Activated CD4-positive, alpha-beta T cell treated with anti-CD3 and anti-CD28 coated beads for 36 hours (primary cell): ENCODE results near the gene XRCC4. TPM values are rescaled to one million over a fixed set of nuclear protein-coding genes. Genes with fewer than 3 reads are reported as not detected.
A peak's percentile ranks its signal among the peaks of the same experiment; 100 is the strongest.

Experiments
- ATAC-seq: fragments of 200-7000 bp; cut with Tn5 transposase; one replicate; pipeline ENCODE4 v1.10.0; 2021; ENCODE audit warnings: mild to moderate bottlenecking, moderate library complexity
- CTCF ChIA-PET: fragments of 350-600 bp; sonication (Branson Sonifier 250); formaldehyde crosslinking; loops from one replicate; lab custom pipeline; 2021; ENCODE audit warnings: antibody characterized with exemption; lab: Charles Lee
- POLR2A ChIA-PET: fragments of 350-600 bp; sonication (Branson Sonifier 250); formaldehyde crosslinking; loops from one replicate; lab custom pipeline; 2021; ENCODE audit warnings: antibody characterized with exemption, inconsistent platforms; lab: Charles Lee
- DNase-seq: peaks from one replicate; pipeline ENCODE4 v3.0.0-alpha.2; 2020
- H3K27ac Mint-ChIP-seq: one replicate; pipeline ENCODE4 v1.8.0; 2021; ENCODE audit warnings: mixed read lengths
- H3K27me3 Mint-ChIP-seq: one replicate; pipeline ENCODE4 v1.8.0; 2021; ENCODE audit warnings: mixed read lengths
- H3K36me3 Mint-ChIP-seq: one replicate; pipeline ENCODE4 v1.8.0; 2021; ENCODE audit warnings: low read depth, mixed read lengths
- H3K4me1 Mint-ChIP-seq: one replicate; pipeline ENCODE4 v1.8.0; 2021; ENCODE audit warnings: mixed read lengths
- H3K4me3 Mint-ChIP-seq: one replicate; pipeline ENCODE4 v1.8.0; 2021; ENCODE audit warnings: mild to moderate bottlenecking, moderate library complexity, mixed read lengths
- H3K9me3 Mint-ChIP-seq: one replicate; pipeline ENCODE4 v1.8.0; 2021; ENCODE audit warnings: low read depth, mixed read lengths
- intact Hi-C, 2 experiments: fragments of 100-400 bp; cut with DNase I in 1 of 2; cut with micrococcal nuclease in 1 of 2; formaldehyde crosslinking; loops; one replicate each; pipeline versions ENCODE4 v1.14.2 to v1.15.1; 2022 to 2024; cut with DNase I, micrococcal nuclease
- total RNA-seq, 2 experiments: library from RNA; stranded (reverse); gene quantifications; one replicate each; pipeline ENCODE4 v1.2.3, GENCODE V29; 2021

Gene XRCC4
- total RNA-seq, 2 experiments from 2014 or later, result 13.7 to 16.9 TPM

- Mint-ChIP-seq H3K4me3 (no peak overlapping the region), H3K27ac (no peak overlapping the region)
- CTCF ChIA-PET, result no interaction called here
Measured at GRCh38 chr5:83283761-83284160, 206.4 kb downstream of the XRCC4 start.

GRCh38 chr5:83285661-83286398 lies 208.5 kb downstream of the XRCC4 start:
- ChIA-PET CTCF (no interaction called here), POLR2A (no interaction called here)
- Mint-ChIP-seq H3K27me3 (no peaks in the 10 kb centered on the region), H3K27ac (no peak overlapping the region), H3K36me3 (peaks cover 2% of the 10 kb centered on the region), H3K9me3 (peaks cover 5% of the 10 kb centered on the region), H3K4me1 (no peaks in the 10 kb centered on the region), H3K4me3 (no peak overlapping the region)
- intact Hi-C loops, result no loop called here
- ATAC-seq (no peak), DNase-seq (no peak)

More at GRCh38 chr5:83283761-83284160, 206.4 kb downstream of the XRCC4 start:
- no peaks in the 10 kb centered on the region for H3K27me3 Mint-ChIP-seq
- no peaks in the 10 kb centered on the region for H3K4me1 Mint-ChIP-seq
- intact Hi-C loops, result no loop called here
- ATAC-seq, result no peak
- POLR2A ChIA-PET, result no interaction called here
- peaks cover 5% of the 10 kb centered on the region for H3K9me3 Mint-ChIP-seq
- peaks cover 4% of the 10 kb centered on the region for H3K36me3 Mint-ChIP-seq
- no peak for DNase-seq

DNA sequence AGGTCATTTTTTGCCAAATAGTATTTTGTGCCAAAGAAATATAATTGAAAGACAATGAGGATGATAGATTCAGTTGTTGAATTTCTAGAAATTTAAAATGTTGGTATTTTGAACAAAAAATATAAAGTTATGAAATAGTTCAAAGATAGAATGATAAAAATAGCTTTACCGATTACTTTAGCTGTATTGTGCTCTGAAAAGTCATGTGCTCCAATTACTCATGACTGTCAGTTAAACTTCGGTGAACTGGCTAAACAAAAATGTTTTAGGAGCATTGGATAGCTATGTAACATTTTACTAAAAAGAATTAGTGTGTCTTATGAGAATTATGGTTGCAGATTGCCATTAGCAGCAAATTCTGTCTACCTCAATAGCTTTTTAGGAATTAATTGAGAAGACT lies 216.9 kb downstream of the XRCC4 start:
- no peak for ATAC-seq
- H3K9me3 Mint-ChIP-seq, result peaks cover 1% of the 10 kb centered on the region
- H3K4me3 Mint-ChIP-seq, result no peak overlapping the region
- H3K27ac Mint-ChIP-seq, result no peak overlapping the region
- CTCF ChIA-PET, result no interaction called here
- no peaks in the 10 kb centered on the region for H3K36me3 Mint-ChIP-seq
- no peaks in the 10 kb centered on the region for H3K27me3 Mint-ChIP-seq
- no peaks in the 10 kb centered on the region for H3K4me1 Mint-ChIP-seq
- POLR2A ChIA-PET, result no interaction called here
- intact Hi-C loops, result no loop called here
- no peak for DNase-seq

DNA sequence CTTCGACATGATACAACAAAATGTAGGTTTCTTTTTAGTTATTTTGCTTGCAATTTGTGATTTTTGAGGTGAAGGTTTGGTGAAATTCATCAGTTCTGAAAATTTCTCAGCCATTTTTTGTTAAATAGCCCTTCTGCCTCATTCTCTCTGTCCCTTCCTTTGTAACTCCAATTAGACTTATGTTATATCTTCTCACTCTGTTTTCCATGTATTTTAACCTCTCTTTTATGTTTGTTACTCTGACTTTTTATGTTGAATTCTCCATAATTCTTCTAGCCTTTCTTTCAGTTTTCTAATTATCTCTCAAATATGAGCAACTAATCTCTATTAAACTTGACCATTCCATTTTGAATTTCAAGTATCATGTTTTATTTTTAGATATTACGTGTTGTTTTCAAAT lies 222.0 kb downstream of the XRCC4 start:
- H3K4me3 Mint-ChIP-seq, result no peak overlapping the region
- intact Hi-C loops, result no loop called here
- no peak for DNase-seq
- H3K9me3 Mint-ChIP-seq, result peaks cover 4% of the 10 kb centered on the region
- H3K27me3 Mint-ChIP-seq, result no peaks in the 10 kb centered on the region
- no peaks in the 10 kb centered on the region for H3K4me1 Mint-ChIP-seq
- ATAC-seq, result no peak
- no peak overlapping the region for H3K27ac Mint-ChIP-seq
- ChIA-PET POLR2A (no interaction called here), CTCF (no interaction called here)
- peaks cover 7% of the 10 kb centered on the region for H3K36me3 Mint-ChIP-seq

DNA sequence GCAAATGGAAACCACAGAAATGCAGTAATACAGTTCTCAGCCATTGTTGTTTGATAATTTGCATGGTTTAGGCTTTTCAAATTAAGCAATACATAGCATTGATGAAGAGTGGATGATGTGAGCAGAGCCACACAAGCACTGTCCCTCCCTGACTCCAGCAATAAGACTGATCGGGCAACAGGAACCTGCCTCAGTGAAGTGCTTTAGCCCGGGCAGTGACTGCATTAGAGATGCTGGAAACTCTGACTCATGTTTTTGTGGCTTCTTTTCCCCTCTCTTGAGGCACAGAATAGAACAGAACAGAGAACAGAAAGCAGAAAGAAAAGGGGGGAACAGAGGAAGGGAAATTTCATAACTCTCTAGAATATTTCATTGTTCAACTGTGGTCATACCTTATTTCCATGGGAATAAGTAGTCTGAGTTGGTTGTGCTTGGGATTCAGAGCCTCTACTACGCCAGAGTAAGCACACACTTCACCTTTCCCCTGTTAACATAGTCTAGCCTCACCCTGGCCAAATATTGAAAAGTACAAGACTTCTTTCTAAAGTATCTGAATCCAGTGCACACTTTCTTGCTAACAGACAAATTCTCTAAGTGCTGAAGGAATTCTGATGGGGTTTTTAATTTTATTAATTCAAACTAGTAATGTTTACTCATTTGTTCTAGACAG lies 229.4 kb downstream of the XRCC4 start:
- peak; percentile 30 for DNase-seq
- ATAC-seq, result peak; percentile 83
- no peaks in the 10 kb centered on the region for H3K36me3 Mint-ChIP-seq
- peaks cover 6% of the 10 kb centered on the region for H3K4me1 Mint-ChIP-seq
- no peak overlapping the region for H3K4me3 Mint-ChIP-seq
- ChIA-PET POLR2A (no interaction called here), CTCF (no interaction called here)
- intact Hi-C loops, result no loop called here
- H3K27me3 Mint-ChIP-seq, result no peaks in the 10 kb centered on the region
- no peaks in the 10 kb centered on the region for H3K9me3 Mint-ChIP-seq
- H3K27ac Mint-ChIP-seq, result peak overlapping the region; percentile 12

DNA sequence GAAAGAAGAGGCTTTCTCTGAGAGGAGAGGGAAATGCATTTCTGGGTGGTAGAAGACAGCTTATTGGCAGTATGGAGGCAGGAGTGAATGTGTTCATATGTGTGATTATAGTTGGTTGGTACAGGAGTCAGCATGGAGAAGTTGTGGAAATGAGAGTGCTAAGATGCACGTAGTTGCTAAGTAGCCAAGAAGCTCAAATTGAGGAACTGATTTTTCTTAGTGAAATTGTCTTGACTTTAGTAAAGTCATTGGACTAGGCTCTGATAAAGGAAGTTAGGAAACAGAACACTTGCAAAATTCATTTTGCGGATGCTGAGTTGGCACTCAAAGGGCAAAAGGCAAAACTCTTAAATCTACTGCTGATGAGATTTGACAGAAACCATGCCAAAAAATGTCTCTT lies 235.3 kb downstream of the XRCC4 start:
- Mint-ChIP-seq H3K4me3 (no peak overlapping the region), H3K27me3 (no peaks in the 10 kb centered on the region), H3K9me3 (peaks cover 9% of the 10 kb centered on the region), H3K36me3 (peaks cover 8% of the 10 kb centered on the region), H3K27ac (no peak overlapping the region), H3K4me1 (no peaks in the 10 kb centered on the region)
- CTCF ChIA-PET, result interaction anchor here (0.7 kb wide), 1 partner anchor 56 kb away, joined by 3 read pairs; no protein-coding TSS in a partner anchor
- POLR2A ChIA-PET, result no interaction called here
- ATAC-seq, result no peak
- intact Hi-C loops, result no loop called here
- DNase-seq, result no peak

DNA sequence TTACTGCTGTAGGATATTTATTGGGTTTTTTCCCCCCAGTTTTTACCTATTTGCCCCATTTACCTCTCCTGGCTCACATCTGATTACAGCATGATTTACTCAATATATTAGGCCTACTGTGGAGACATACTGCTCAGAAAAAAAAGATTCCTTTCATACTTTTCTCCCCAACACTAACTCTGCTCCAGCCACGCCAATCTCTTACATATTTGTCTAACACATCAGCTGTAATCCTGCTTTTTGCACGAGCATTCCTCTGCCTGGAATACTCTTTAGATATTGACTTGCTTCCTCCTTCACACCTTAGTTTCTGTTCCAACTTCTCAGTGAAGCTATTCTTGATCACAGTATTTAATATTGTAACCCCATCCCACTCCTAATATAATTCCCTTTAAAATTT lies 236.1 kb downstream of the XRCC4 start:
- intact Hi-C loops, result no loop called here
- H3K9me3 Mint-ChIP-seq, result peaks cover 9% of the 10 kb centered on the region
- H3K36me3 Mint-ChIP-seq, result peaks cover 8% of the 10 kb centered on the region
- POLR2A ChIA-PET, result no interaction called here
- H3K27ac Mint-ChIP-seq, result no peak overlapping the region
- ATAC-seq (no peak), DNase-seq (no peak)
- no peaks in the 10 kb centered on the region for H3K4me1 Mint-ChIP-seq
- H3K4me3 Mint-ChIP-seq, result no peak overlapping the region
- no peaks in the 10 kb centered on the region for H3K27me3 Mint-ChIP-seq
- CTCF ChIA-PET, result interaction anchor here (0.7 kb wide), 1 partner anchor 55 kb away, joined by 3 read pairs; no protein-coding TSS in a partner anchor

DNA sequence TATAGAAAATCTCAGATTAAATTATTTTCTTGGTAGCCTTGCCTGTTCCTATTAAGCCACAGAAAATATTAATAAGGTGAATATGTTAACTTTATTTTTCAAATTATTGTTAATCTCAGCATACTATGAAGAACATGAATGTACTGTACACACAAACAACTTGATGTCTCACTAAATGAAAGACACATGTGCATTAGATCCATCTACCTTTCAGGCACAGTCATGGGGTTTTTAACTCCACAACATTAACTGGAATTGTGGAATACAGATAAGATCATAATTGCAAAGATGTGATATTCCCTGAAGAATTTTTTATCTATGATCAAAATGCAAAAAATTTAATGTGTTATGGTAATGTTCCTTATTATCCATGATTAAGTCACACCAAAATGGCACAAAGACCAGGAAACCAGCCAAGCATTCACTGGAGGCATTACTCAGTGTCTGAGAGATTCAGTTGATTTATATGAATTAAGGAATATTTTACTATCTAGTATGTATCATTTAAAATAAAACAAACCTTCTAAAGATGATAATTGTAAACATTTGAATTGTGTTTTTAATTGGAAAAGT lies 244.2 kb downstream of the XRCC4 start:
- ATAC-seq, result no peak
- Mint-ChIP-seq H3K36me3 (no peaks in the 10 kb centered on the region), H3K4me1 (no peaks in the 10 kb centered on the region), H3K27ac (no peak overlapping the region), H3K4me3 (no peak overlapping the region), H3K27me3 (no peaks in the 10 kb centered on the region), H3K9me3 (no peaks in the 10 kb centered on the region)
- ChIA-PET CTCF (no interaction called here), POLR2A (no interaction called here)
- intact Hi-C loops, result no loop called here
- DNase-seq, result no peak

DNA sequence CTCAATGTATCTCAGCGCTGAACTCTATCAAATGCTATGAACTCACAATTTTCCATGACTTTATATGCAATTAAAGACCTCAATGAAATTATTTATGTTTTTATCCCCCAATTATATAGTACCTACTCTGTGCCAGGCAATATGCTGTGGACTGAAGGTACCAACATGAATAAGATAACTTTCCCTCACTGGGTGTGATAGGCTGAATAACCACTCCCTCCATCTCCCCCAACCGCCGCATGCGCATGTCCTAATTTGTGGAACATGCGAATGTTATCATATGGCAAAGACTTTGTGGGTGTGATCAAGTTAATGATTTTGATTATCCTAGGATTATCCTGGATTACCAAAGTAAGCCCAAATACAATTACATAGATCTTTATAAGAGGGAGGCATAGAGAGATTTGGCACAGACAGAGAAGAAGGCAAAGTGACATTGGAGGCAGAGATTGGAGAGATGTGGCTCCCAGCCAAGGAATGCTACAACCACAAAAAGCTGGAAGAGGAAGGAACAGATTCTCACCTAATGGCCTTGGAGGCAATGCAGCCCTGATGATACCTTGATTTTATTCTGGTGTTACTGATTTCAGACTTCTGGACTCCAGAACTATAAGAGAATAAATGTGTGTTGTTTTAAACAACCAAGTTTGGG lies 245.1 kb downstream of the XRCC4 start:
- CTCF ChIA-PET, result no interaction called here
- intact Hi-C loops, result no loop called here
- no peaks in the 10 kb centered on the region for H3K9me3 Mint-ChIP-seq
- H3K36me3 Mint-ChIP-seq, result no peaks in the 10 kb centered on the region
- no peak overlapping the region for H3K4me3 Mint-ChIP-seq
- no peak overlapping the region for H3K27ac Mint-ChIP-seq
- ATAC-seq (no peak), DNase-seq (no peak)
- H3K4me1 Mint-ChIP-seq, result no peaks in the 10 kb centered on the region
- no peaks in the 10 kb centered on the region for H3K27me3 Mint-ChIP-seq
- POLR2A ChIA-PET, result no interaction called here

GRCh38 chr5:83323557-83324180 lies 246.3 kb downstream of the XRCC4 start:
- CTCF ChIA-PET, result no interaction called here
- no peak overlapping the region for H3K4me3 Mint-ChIP-seq
- no peaks in the 10 kb centered on the region for H3K9me3 Mint-ChIP-seq
- no peaks in the 10 kb centered on the region for H3K36me3 Mint-ChIP-seq
- POLR2A ChIA-PET, result no interaction called here
- H3K27me3 Mint-ChIP-seq, result no peaks in the 10 kb centered on the region
- ATAC-seq, result no peak
- DNase-seq, result no peak
- no peak overlapping the region for H3K27ac Mint-ChIP-seq
- no peaks in the 10 kb centered on the region for H3K4me1 Mint-ChIP-seq
- intact Hi-C loops, result no loop called here

- Mint-ChIP-seq H3K4me1 (no peaks in the 10 kb centered on the region), H3K27me3 (no peaks in the 10 kb centered on the region), H3K27ac (no peak overlapping the region), H3K4me3 (no peak overlapping the region), H3K9me3 (no peaks in the 10 kb centered on the region), H3K36me3 (no peaks in the 10 kb centered on the region)
- DNase-seq (no peak), ATAC-seq (no peak)
- CTCF ChIA-PET, result no interaction called here
- POLR2A ChIA-PET, result no interaction called here
- intact Hi-C loops, result no loop called here
Measured at GRCh38 chr5:83331842-83332241, 254.5 kb downstream of the XRCC4 start.
